Type B pancreatic cell (in vitro differentiated cells): ENCODE measurements around the gene NMNAT3. TPM values are rescaled to one million over a fixed set of nuclear protein-coding genes. Genes with fewer than 3 reads are reported as not detected.

Source experiments
- DNase-seq: peaks from one replicate; pipeline ENCODE4 v3.0.0; 2021; ENCODE audit warnings: mixed read lengths; ENCODE audit not compliant: unreplicated experiment; ENCODE audit errors: extremely low spot score
- H3K27ac Mint-ChIP-seq: 2 replicates; pipeline ENCODE4 v1.8.0; 2021; ENCODE audit warnings: mild to moderate bottlenecking, mixed read lengths
- H3K27me3 Mint-ChIP-seq: 2 replicates; pipeline ENCODE4 v1.8.0; 2021; ENCODE audit warnings: mixed read lengths
- H3K36me3 Mint-ChIP-seq: 2 replicates; pipeline ENCODE4 v1.8.0; 2021; ENCODE audit warnings: mixed read lengths
- H3K4me1 Mint-ChIP-seq: one replicate; pipeline ENCODE4 v1.8.0; 2021; ENCODE audit warnings: mixed read lengths; ENCODE audit not compliant: unreplicated experiment
- H3K4me3 Mint-ChIP-seq: 2 replicates; pipeline ENCODE4 v1.8.0; 2021; ENCODE audit warnings: mild to moderate bottlenecking, mixed read lengths
- H3K9me3 Mint-ChIP-seq: 2 replicates; pipeline ENCODE4 v1.8.0; 2021; ENCODE audit warnings: mixed read lengths
- total RNA-seq: library from RNA; stranded (reverse); gene quantifications from 2 replicates; pipeline ENCODE4 v1.2.1, GENCODE V29; 2021; ENCODE audit warnings: low replicate concordance
- TF ChIP-seq, protein P1 (sequence below): fragments of 200-600 bp; sonication (generic); conservative IDR thresholded peaks from 2 replicates; pipeline ENCODE4 v1.5.0; 2021; ENCODE audit warnings: antibody characterized with exemption, mild to moderate bottlenecking

The NMNAT3 gene
- total RNA-seq, 1 donor from 2014 or later: 7.1 TPM

DNA sequence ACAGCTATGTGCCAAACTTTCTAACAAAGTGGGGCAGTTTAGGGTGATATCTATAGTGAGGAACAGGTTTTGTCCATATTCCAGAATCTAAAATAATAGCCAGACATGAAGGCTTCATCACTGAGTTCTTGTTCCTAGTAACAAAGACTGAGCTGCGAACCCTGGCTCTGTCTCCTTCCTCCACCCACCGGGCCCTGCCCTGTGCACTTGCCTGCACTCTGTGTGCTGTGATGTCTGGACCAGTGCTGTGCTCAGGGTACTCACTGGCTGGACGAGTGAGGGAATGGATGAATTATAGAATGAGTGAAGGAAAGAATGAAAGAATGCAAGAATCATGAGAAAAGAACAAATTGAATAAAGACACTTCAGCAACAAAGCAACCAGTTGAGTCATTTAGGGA, 8.9 kb upstream of the NMNAT3 start:
- H3K4me1 Mint-ChIP-seq: peaks cover 15% of the 10 kb centered on the region

DNA sequence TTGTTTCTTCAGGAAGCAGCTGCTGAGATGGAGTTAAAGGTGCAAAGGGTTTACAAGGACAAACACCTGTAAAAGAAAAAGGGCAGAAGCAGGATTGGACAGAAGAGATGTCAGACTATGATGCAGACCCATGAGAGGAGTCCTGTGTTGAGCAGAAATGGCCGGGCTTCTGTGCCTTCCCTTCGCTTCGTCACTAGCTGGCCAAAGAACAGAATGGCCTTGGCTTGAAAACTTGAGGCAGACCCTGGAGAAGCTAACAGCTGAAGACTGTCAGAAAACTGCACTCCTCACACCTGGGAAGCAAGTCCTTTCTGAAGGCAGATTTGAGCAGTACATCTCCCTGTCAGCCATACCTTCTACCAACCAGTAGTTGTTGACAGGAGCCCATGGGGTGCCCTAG, 8.4 kb upstream of the NMNAT3 start:
- H3K36me3 Mint-ChIP-seq: no peaks in the 10 kb centered on the region
- TF ChIP-seq, protein P1, sequence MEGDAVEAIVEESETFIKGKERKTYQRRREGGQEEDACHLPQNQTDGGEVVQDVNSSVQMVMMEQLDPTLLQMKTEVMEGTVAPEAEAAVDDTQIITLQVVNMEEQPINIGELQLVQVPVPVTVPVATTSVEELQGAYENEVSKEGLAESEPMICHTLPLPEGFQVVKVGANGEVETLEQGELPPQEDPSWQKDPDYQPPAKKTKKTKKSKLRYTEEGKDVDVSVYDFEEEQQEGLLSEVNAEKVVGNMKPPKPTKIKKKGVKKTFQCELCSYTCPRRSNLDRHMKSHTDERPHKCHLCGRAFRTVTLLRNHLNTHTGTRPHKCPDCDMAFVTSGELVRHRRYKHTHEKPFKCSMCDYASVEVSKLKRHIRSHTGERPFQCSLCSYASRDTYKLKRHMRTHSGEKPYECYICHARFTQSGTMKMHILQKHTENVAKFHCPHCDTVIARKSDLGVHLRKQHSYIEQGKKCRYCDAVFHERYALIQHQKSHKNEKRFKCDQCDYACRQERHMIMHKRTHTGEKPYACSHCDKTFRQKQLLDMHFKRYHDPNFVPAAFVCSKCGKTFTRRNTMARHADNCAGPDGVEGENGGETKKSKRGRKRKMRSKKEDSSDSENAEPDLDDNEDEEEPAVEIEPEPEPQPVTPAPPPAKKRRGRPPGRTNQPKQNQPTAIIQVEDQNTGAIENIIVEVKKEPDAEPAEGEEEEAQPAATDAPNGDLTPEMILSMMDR: no peak
- H3K27ac Mint-ChIP-seq: no peak overlapping the region
- H3K27me3 Mint-ChIP-seq: peaks cover 3% of the 10 kb centered on the region
- H3K4me3 Mint-ChIP-seq: no peak overlapping the region
- H3K4me1 Mint-ChIP-seq: peaks cover 15% of the 10 kb centered on the region
- H3K9me3 Mint-ChIP-seq: no peaks in the 10 kb centered on the region
- DNase-seq: no peak

More for the DNA sequence above, 8.9 kb upstream of the NMNAT3 start:
- H3K27ac Mint-ChIP-seq: no peak overlapping the region
- peaks cover 3% of the 10 kb centered on the region for H3K27me3 Mint-ChIP-seq
- no peak overlapping the region for H3K4me3 Mint-ChIP-seq
- no peak for DNase-seq
- TF ChIP-seq, protein P1: no peak
- no peaks in the 10 kb centered on the region for H3K9me3 Mint-ChIP-seq
- no peaks in the 10 kb centered on the region for H3K36me3 Mint-ChIP-seq

DNA sequence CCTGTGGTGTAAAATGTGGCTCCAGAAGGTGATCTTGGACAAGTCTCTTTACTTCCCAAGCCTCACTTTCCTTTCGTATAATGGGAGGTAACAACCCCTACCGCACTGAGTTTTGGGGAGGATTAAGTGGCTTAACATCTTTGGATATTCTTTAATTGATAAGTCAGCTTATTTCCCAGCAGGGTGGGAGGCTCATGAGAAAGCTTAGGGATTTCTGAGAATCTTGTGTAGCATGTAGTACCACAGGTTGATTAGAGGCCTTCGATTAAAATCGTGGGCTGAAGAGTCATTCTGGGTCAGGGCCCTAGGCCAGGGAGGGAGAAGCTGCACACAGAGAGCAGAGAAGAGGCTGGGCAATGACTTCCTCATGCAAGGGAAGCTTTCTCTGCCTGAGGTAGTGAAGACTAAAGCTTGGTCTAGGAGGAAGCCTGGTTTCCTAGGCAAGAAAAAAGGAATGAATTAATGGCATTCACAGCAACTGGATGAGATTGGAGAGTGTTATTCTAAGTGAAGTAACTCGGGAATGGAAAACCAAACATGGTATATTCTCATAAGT, 1.5 kb upstream of the NMNAT3 start:
- no peaks in the 10 kb centered on the region for H3K36me3 Mint-ChIP-seq
- TF ChIP-seq, protein P1: no peak

DNA sequence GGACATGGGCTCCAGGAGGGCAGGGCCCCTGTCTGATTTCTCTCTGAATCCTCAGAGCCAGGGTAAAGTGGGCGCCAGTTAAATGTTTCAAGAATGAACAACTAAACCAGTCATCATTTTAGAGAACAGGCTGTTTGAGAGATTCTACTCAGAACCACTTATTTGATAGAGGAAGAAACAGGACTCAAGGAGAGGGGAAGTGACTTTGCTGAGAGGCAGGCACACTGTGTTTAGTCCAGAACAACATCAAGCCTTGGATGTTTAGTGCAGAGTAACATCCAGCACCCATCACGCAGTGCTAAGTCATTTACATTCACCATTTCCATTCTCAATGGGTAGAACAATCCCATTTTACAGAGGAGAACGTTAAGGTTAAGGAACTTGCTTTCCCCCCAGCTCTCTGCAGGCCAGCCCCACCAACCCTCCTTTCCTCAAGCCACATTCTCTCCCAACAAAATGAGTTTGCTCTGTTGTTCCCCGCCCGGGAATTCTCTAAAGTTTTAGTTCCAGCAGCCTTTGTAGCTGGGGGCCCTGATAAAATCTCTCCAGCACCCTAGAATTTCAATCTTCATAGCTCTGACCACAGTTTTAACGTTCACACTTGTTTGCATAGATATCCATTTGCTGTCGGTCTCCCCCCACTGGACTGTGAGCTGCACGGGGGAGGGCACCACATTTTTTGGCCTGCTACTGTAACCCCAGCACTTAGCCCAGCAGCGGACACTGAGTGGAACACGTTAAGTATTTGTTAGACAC, 962 bp downstream of the NMNAT3 start:
- Mint-ChIP-seq H3K36me3 (no peaks in the 10 kb centered on the region), H3K4me1 (peaks cover 14% of the 10 kb centered on the region), H3K27ac (no peak overlapping the region), H3K27me3 (peaks cover 26% of the 10 kb centered on the region), H3K9me3 (no peaks in the 10 kb centered on the region), H3K4me3 (peak overlapping the region; percentile 85)
- TF ChIP-seq, protein P1: no peak
- DNase-seq: no peak

More for the DNA sequence above, 1.5 kb upstream of the NMNAT3 start:
- no peak overlapping the region for H3K27ac Mint-ChIP-seq
- DNase-seq: no peak
- peaks cover 14% of the 10 kb centered on the region for H3K4me1 Mint-ChIP-seq
- H3K27me3 Mint-ChIP-seq: peaks cover 21% of the 10 kb centered on the region
- H3K4me3 Mint-ChIP-seq: no peak overlapping the region
- no peaks in the 10 kb centered on the region for H3K9me3 Mint-ChIP-seq

DNA sequence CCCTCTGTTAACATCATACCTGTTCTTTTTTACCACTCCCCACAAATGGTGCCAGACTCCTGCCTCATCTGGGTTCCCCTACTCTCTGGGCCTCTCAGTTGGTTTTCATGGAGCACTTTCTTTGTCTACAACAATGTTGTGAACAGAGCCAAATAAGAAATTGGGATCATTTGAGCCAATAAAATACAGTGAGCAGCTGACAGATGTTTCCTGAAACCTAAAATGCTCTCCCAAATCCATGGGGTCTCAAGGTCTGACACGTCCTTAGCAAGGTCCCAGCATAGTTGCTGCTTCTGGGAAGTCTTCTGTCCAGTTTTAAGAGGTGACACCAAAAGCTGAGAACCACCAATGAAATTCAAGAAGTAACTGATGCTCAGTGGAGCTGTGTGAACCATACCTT, 1.7 kb downstream of the NMNAT3 start:
- Mint-ChIP-seq H3K4me3 (peak overlapping the region; percentile 85), H3K36me3 (no peaks in the 10 kb centered on the region), H3K27ac (no peak overlapping the region), H3K27me3 (peaks cover 26% of the 10 kb centered on the region), H3K4me1 (peaks cover 14% of the 10 kb centered on the region), H3K9me3 (no peaks in the 10 kb centered on the region)
- TF ChIP-seq, protein P1: no peak
- no peak for DNase-seq
